SK-N-SH (cell line): ENCODE measurements around the gene DLG2. TPM values are rescaled to one million over a fixed set of nuclear protein-coding genes. Genes with fewer than 3 reads are reported as not detected.

Experiments
- CTCF ChIA-PET: fragments of 300-600, 350-600 bp; formaldehyde crosslinking; extraction: SDS; loops from one replicate; lab custom pipeline; 2021; lab: Yijun Ruan, JAX
- POLR2A ChIA-PET: fragments of 350-600 bp; sonication (Branson Sonifier 250); formaldehyde crosslinking; extraction: SDS; loops from one replicate; lab custom pipeline; 2020; ENCODE audit warnings: antibody characterized with exemption, inconsistent platforms; lab: Yijun Ruan, JAX
- DNase-seq: peaks from one replicate; pipeline ENCODE4 v3.0.0; 2012
- H2AFZ ChIP-seq: fragments of 200-600 bp; sonication (generic); 2 replicates; pipeline ENCODE4 v1.8.1; 2016; ENCODE audit warnings: antibody characterized with exemption, mild to moderate bottlenecking, low read depth
- H3F3A ChIP-seq: fragments of 200-600 bp; sonication (generic); replicated peaks from 2 replicates; pipeline ENCODE3; 2016; ENCODE audit warnings: antibody characterized with exemption, mild to moderate bottlenecking; ENCODE audit not compliant: insufficient read depth
- H3K27ac ChIP-seq, 2 experiments: fragments of 200-500 bp in 1 of 2; fragments of 200-600 bp in 1 of 2; sonication (Bioruptor generic) in 1 of 2; sonication (generic), shearing (Covaris generic) in 1 of 2; 2 replicates each; pipeline versions ENCODE4 v1.5.1 to v1.6.1; 2014 to 2016; ENCODE audit warnings: low read depth in 2 of 2, inconsistent platforms in 1 of 2, low read length in 1 of 2, mild to moderate bottlenecking in 1 of 2, mixed read lengths in 1 of 2
- H3K27me3 ChIP-seq: fragments of 200-600 bp; sonication (generic), shearing (Covaris generic); 2 replicates; pipeline ENCODE4 v1.6.1; 2016; ENCODE audit warnings: mixed run types; ENCODE audit not compliant: insufficient read depth
- H3K36me3 ChIP-seq, 2 experiments: fragments of 200-500 bp in 1 of 2; fragments of 200-600 bp in 1 of 2; sonication (Bioruptor generic) in 1 of 2; sonication (generic) in 1 of 2; replicated peaks in 1 of 2; 2 replicates each; pipeline versions ENCODE3 to v1.5.1; 2014 to 2016; ENCODE audit warnings: low read length in 1 of 2, mild to moderate bottlenecking in 1 of 2; ENCODE audit not compliant: insufficient read depth in 2 of 2, control insufficient read depth in 1 of 2
- H3K4me1 ChIP-seq, 2 experiments: fragments of 200-500 bp in 1 of 2; fragments of 200-600 bp in 1 of 2; sonication (Bioruptor generic) in 1 of 2; sonication (generic), shearing (Covaris generic) in 1 of 2; 2 replicates each; pipeline versions ENCODE4 v1.5.1 to v1.6.1; 2014 to 2016; ENCODE audit warnings: low read depth in 1 of 2, low read length in 1 of 2, mixed run types in 1 of 2; ENCODE audit not compliant: insufficient read depth in 2 of 2, control insufficient read depth in 1 of 2
- H3K4me2 ChIP-seq: fragments of 200-600 bp; sonication (generic), shearing (Covaris generic); 2 replicates; pipeline ENCODE4 v1.6.1; 2017; ENCODE audit warnings: mixed run types
- H3K4me3 ChIP-seq, 2 experiments: fragments of 200-500 bp in 1 of 2; fragments of 200-600 bp in 1 of 2; sonication (Bioruptor generic) in 1 of 2; sonication (generic), shearing (Covaris generic) in 1 of 2; 2 replicates each; pipeline versions ENCODE4 v1.5.1 to v1.8.1; 2014 to 2016; ENCODE audit warnings: low read depth in 2 of 2, inconsistent platforms in 1 of 2, low read length in 1 of 2, mild to moderate bottlenecking in 1 of 2, mixed read lengths in 1 of 2, moderate library complexity in 1 of 2
- H3K79me2 ChIP-seq: fragments of 200-600 bp; sonication (generic); 2 replicates; pipeline ENCODE4 v1.8.1; 2017; ENCODE audit warnings: mild to moderate bottlenecking; ENCODE audit not compliant: insufficient read depth
- H3K9ac ChIP-seq: fragments of 200-600 bp; sonication (generic); 2 replicates; pipeline ENCODE4 v1.6.1; 2017; ENCODE audit warnings: mixed run types
- H3K9me2 ChIP-seq: fragments of 200-600 bp; sonication (generic); 2 replicates; pipeline ENCODE4 v1.6.1; 2017; ENCODE audit warnings: mixed run types
- H3K9me3 ChIP-seq: fragments of 200-600 bp; sonication (generic); 2 replicates; pipeline ENCODE4 v1.6.1; 2017; ENCODE audit warnings: mixed run types, mild to moderate bottlenecking, moderate library complexity
- H4K20me1 ChIP-seq: fragments of 200-600 bp; sonication (generic); 2 replicates; pipeline ENCODE4 v1.6.1; 2017; ENCODE audit warnings: mild to moderate bottlenecking, mixed run types; ENCODE audit not compliant: insufficient read depth
- EZH2phosphoT487 ChIP-seq: fragments of 200-600 bp; sonication (generic); IDR thresholded peaks from 2 replicates; pipeline ENCODE4 v1.6.1; 2017; ENCODE audit warnings: low read depth, mixed run types, mild to moderate bottlenecking, antibody characterized with exemption, moderate library complexity, borderline replicate concordance
- FOSL2 ChIP-seq: IDR thresholded peaks from 2 replicates; pipeline ENCODE4 v1.4.0; 2012; ENCODE audit warnings: low read depth, mild to moderate bottlenecking, moderate library complexity, borderline replicate concordance
- GATA2 ChIP-seq: sonication (generic); formaldehyde crosslinking; IDR thresholded peaks from 2 replicates; pipeline ENCODE4 v1.5.0; 2020; ENCODE audit warnings: mild to moderate bottlenecking, missing genetic modification reagents
- JUND ChIP-seq: IDR thresholded peaks from 2 replicates; pipeline ENCODE4 v1.4.0; 2012
- MAX ChIP-seq: IDR thresholded peaks from 2 replicates; pipeline ENCODE4 v1.4.0; 2012; ENCODE audit warnings: low read depth
- NFIC ChIP-seq: IDR thresholded peaks from 2 replicates; pipeline ENCODE4 v1.4.0; 2012; ENCODE audit warnings: borderline replicate concordance
- NRF1 ChIP-seq: IDR thresholded peaks from 2 replicates; pipeline ENCODE4 v1.6.1; 2012; ENCODE audit warnings: low read depth, mild to moderate bottlenecking, low read length
- POLR2AphosphoS5 ChIP-seq: IDR thresholded peaks from 2 replicates; pipeline ENCODE4 v1.6.1; 2012; ENCODE audit warnings: low read depth, low read length
- RAD21 ChIP-seq: IDR thresholded peaks from 2 replicates; pipeline ENCODE4 v1.6.1; 2012; ENCODE audit warnings: mild to moderate bottlenecking, low read length
- REST ChIP-seq: IDR thresholded peaks from 2 replicates; pipeline ENCODE4 v1.6.1; 2012; ENCODE audit warnings: mild to moderate bottlenecking, low read depth, low read length, moderate library complexity
- SMC3 ChIP-seq: IDR thresholded peaks from 2 replicates; pipeline ENCODE4 v1.6.1; 2012; ENCODE audit warnings: low read depth, low read length, improper control_type of control experiment
- TCF12 ChIP-seq: IDR thresholded peaks from 2 replicates; pipeline ENCODE4 v1.4.0; 2012
- USF1 ChIP-seq: IDR thresholded peaks from 2 replicates; pipeline ENCODE4 v1.4.0; 2012; ENCODE audit warnings: low read depth, borderline replicate concordance
- USF2 ChIP-seq: fragments of 150-350 bp; IDR thresholded peaks from 2 replicates; pipeline ENCODE4 v1.6.1; 2017; ENCODE audit warnings: antibody characterized with exemption, low read length, low read depth, borderline replicate concordance
- YY1 ChIP-seq: IDR thresholded peaks from 2 replicates; pipeline ENCODE4 v1.4.0; 2012; ENCODE audit warnings: low read depth, mild to moderate bottlenecking
- ZBTB33 ChIP-seq: IDR thresholded peaks from 2 replicates; pipeline ENCODE4 v1.4.0; 2012; ENCODE audit warnings: low read depth, borderline replicate concordance
- WGBS: methylation state at CpG from one replicate; pipeline ENCODE4 v1.1.6; 2017; ENCODE audit warnings: low lambda C conversion rate; 5-methylcytosine and 5-hydroxymethylcytosine counted together
- polyA plus RNA-seq, 3 experiments: library from polyadenylated mRNA; depleted of rRNA; stranded (reverse); fragments of >200 nt; gene quantifications; 2 replicates each; pipeline ENCODE4 v1.2.3, GENCODE V29; 2012

DLG2 gene
- polyA plus RNA-seq, 1 of the 3 experiments (the other 2 are of a cell fraction) = 0.21 TPM

- H3K79me2 ChIP-seq = no peaks in the 10 kb centered on the region
- ChIA-PET POLR2A (no interaction called here), CTCF (no interaction called here)
- WGBS = 25% methylated on average over 1 of the region's 1 CpG
- no peak for TF ChIP-seq REST
- TF ChIP-seq USF1 = no peak
- TF ChIP-seq SMC3 = no peak
- TF ChIP-seq NFIC = no peak
- no peak for TF ChIP-seq ZBTB33
- no peak for TF ChIP-seq FOSL2
- no peak for TF ChIP-seq USF2
- TF ChIP-seq JUND = no peak
- no peak for TF ChIP-seq POLR2AphosphoS5
- TF ChIP-seq TCF12 = no peak
- no peak for TF ChIP-seq YY1
- TF ChIP-seq RAD21 = no peak
- no peak for TF ChIP-seq MAX
- no peak for TF ChIP-seq GATA2 (CRISPR knock-in tag)
- no peak for TF ChIP-seq NRF1
- no peak for TF ChIP-seq EZH2phosphoT487
- no peak overlapping the region for H3K4me2 ChIP-seq
- no peak overlapping the region for H3K9ac ChIP-seq
- H3K4me3 ChIP-seq = no peak overlapping the region
- H3K9me3 ChIP-seq = no peaks in the 10 kb centered on the region
- H3K9me2 ChIP-seq = no peaks in the 10 kb centered on the region
- H3K27ac ChIP-seq = no peak overlapping the region
- H4K20me1 ChIP-seq = no peaks in the 10 kb centered on the region
- peaks cover 7% of the 10 kb centered on the region; the same call in 1 of the 2 replicates for H3K27me3 ChIP-seq
- no peaks in the 10 kb centered on the region for H3F3A ChIP-seq
- no peaks in the 10 kb centered on the region for H3K36me3 ChIP-seq
- H3K4me1 ChIP-seq = peaks cover 0 to 7% of the 10 kb centered on the region in 2 experiments; a peak in 1 of 4 replicates
- no peak overlapping the region for H2AFZ ChIP-seq
- no peak for DNase-seq
Observed at GRCh38 chr11:83649528-83649855, 1977.7 kb downstream of the DLG2 start.
